Measurements from ENCODE around the gene MCTP1.

MCTP1 gene

GRCh38 chr5:94742852-94743251 is 542.0 kb downstream of the MCTP1 start:
- no peaks in the 10 kb centered on the region for H3K36me3 ChIP-seq
- TF ChIP-seq CTCF (IDR thresholded peaks at IDR 0.05; ENCODE audit: low read depth, low read length), result no peak
- H3K9me3 ChIP-seq, result no peaks in the 10 kb centered on the region
- no peaks in the 10 kb centered on the region for H3K27me3 ChIP-seq
- DNase-seq, result no peak
- H3K4me3 ChIP-seq (ENCODE audit: low read depth, low read length), result no peak overlapping the region
- H3K4me1 ChIP-seq, result no peaks in the 10 kb centered on the region

DNA sequence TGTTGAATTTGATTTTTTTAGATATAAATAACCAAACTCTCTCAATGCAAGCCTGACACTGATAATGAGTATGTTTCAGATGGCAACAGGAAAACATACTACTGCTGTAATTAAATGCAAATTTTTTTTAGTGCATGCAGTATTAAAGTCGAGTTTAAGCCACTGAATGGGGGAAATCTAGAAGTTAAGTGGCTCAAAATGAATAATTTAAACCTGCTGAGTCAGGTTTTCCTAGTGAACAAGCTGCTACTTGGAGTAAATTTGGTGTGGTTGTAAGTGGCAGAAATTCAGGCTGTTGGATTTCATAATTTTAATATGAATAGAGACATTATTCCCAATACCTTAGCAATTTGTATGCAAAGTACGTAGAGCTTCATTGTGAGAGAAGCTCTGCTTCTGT is 544.6 kb downstream of the MCTP1 start:
- Histone ChIP-seq H3K27me3 (no peaks in the 10 kb centered on the region), H3K36me3 (no peaks in the 10 kb centered on the region), H3K4me3 (ENCODE audit: low read depth, low read length) (no peak overlapping the region), H3K9me3 (no peaks in the 10 kb centered on the region), H3K4me1 (no peaks in the 10 kb centered on the region)
- DNase-seq, result no peak
- TF ChIP-seq CTCF (IDR thresholded peaks at IDR 0.05; ENCODE audit: low read depth, low read length), result no peak

- Histone ChIP-seq H3K4me1 (no peaks in the 10 kb centered on the region), H3K9me3 (no peaks in the 10 kb centered on the region), H3K27me3 (no peaks in the 10 kb centered on the region), H3K4me3 (ENCODE audit: low read depth, low read length) (no peak overlapping the region), H3K36me3 (no peaks in the 10 kb centered on the region)
- no peak for TF ChIP-seq CTCF (IDR thresholded peaks at IDR 0.05; ENCODE audit: low read depth, low read length)
- no peak for DNase-seq
These were observed 548.4 kb downstream of the MCTP1 start for GRCh38 chr5:94736498-94736897.

DNA sequence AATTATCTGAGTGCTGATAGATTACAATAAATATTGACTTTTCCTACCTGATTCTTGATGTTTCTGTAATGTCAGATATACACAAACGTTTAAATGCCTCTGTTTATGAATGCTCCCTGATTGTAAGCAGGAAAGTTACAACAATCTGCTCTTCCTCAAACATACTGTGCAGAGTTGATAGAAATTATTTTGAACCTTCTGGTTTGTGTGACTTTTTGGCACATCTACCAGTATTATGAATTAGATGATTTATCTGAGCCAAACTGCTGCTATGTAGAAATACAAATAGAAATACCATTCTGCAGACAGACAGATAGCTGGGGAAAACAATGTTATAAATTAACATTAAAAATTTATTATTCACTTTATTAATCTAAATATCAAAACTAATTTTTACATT is 553.4 kb downstream of the MCTP1 start:
- H3K9me3 ChIP-seq, result no peaks in the 10 kb centered on the region
- DNase-seq, result no peak
- no peaks in the 10 kb centered on the region for H3K4me1 ChIP-seq
- no peaks in the 10 kb centered on the region for H3K27me3 ChIP-seq
- no peak overlapping the region for H3K4me3 ChIP-seq (ENCODE audit: low read depth, low read length)
- TF ChIP-seq CTCF (IDR thresholded peaks at IDR 0.05; ENCODE audit: low read depth, low read length), result no peak
- no peaks in the 10 kb centered on the region for H3K36me3 ChIP-seq

DNA sequence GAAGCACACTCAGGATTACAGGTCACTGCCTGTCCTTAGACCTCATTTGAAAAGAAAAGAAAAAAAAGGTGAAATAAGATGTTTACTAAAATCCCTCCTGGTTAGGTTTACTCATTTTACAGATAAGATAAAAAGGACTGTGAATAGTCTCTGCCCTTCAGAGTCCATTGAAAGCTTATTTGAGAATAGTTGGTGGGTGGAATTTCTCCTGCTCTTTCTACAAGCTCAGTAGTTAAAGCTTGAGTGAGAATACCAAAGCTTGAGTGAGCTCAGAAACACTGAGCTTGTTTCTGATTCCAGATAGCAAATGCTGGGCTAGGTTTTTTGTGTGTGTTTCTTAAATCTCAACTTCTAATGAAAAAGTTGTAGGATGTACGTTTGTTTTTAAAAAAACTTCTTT is 559.8 kb downstream of the MCTP1 start:
- no peaks in the 10 kb centered on the region for H3K36me3 ChIP-seq
- no peak for TF ChIP-seq CTCF (IDR thresholded peaks at IDR 0.05; ENCODE audit: low read depth, low read length)
- H3K4me1 ChIP-seq, result no peaks in the 10 kb centered on the region
- no peak for DNase-seq
- H3K27me3 ChIP-seq, result no peaks in the 10 kb centered on the region
- H3K4me3 ChIP-seq (ENCODE audit: low read depth, low read length), result no peak overlapping the region
- H3K9me3 ChIP-seq, result no peaks in the 10 kb centered on the region

- DNase-seq, result no peak
- Histone ChIP-seq H3K4me3 (ENCODE audit: low read depth, low read length) (no peak overlapping the region), H3K27me3 (no peaks in the 10 kb centered on the region), H3K4me1 (no peaks in the 10 kb centered on the region), H3K9me3 (no peaks in the 10 kb centered on the region), H3K36me3 (no peaks in the 10 kb centered on the region)
- TF ChIP-seq CTCF (IDR thresholded peaks at IDR 0.05; ENCODE audit: low read depth, low read length), result no peak
These were observed 569.1 kb downstream of the MCTP1 start for GRCh38 chr5:94715768-94716167.

All from BE2C (cell line).